Measurements from ENCODE around the gene CDS2.

- no peak for TF ChIP-seq CTCF (IDR thresholded peaks at IDR 0.05)
- no peak for TF ChIP-seq POLR2A (IDR thresholded peaks at IDR 0.05)
Observed at GRCh38 chr20:5153612-5154542, 27.1 kb downstream of the CDS2 start.
